ENCODE measurements around the gene SLC66A2.

GRCh38 chr18:79905993-79906392 lies 45.5 kb downstream of the SLC66A2 start:
- TF ChIP-seq RAD21 (IDR thresholded peaks at IDR 0.05; ENCODE audit: low read depth) = no peak
- no peak for TF ChIP-seq REST (IDR thresholded peaks at IDR 0.05; ENCODE audit: low read depth)
- no peak for TF ChIP-seq EP300 (IDR thresholded peaks at IDR 0.05; ENCODE audit: borderline replicate concordance)
- TF ChIP-seq TEAD4 (IDR thresholded peaks at IDR 0.05) = no peak
- no peak for TF ChIP-seq MAX (IDR thresholded peaks at IDR 0.05)
- no peak for TF ChIP-seq TAF1 (IDR thresholded peaks at IDR 0.05; ENCODE audit: low read depth)
- TF ChIP-seq CREB1 (IDR thresholded peaks at IDR 0.05; ENCODE audit: low read depth) = no peak
- no peak for TF ChIP-seq TCF12 (IDR thresholded peaks at IDR 0.05; ENCODE audit: low read depth)
- no peak for TF ChIP-seq YY1 (IDR thresholded peaks at IDR 0.05; ENCODE audit: low read depth)
- no peak for TF ChIP-seq EGR1 (IDR thresholded peaks at IDR 0.05)
- no peak for TF ChIP-seq CEBPB (IDR thresholded peaks at IDR 0.05)
